H1 (cell line): ENCODE data around the gene OLFM2. TPM values are rescaled to one million over a fixed set of nuclear protein-coding genes. Genes with fewer than 3 reads are reported as not detected.

Experiments used
- CHD2 ChIP-seq: IDR thresholded peaks from 2 replicates; pipeline ENCODE4 v1.6.1; 2012; ENCODE audit warnings: low read length, improper control_type of control experiment
- CREB1 ChIP-seq: IDR thresholded peaks from 2 replicates; pipeline ENCODE4 v1.6.1; 2012; ENCODE audit warnings: inconsistent platforms
- RBBP5 ChIP-seq: IDR thresholded peaks from 2 replicates; pipeline ENCODE4 v1.7.1; 2012; ENCODE audit warnings: low read depth, mild to moderate bottlenecking, inconsistent platforms, low read length, moderate library complexity, borderline replicate concordance
- TEAD4 ChIP-seq: IDR thresholded peaks from 2 replicates; pipeline ENCODE4 v1.6.1; 2012; ENCODE audit warnings: low read depth, low read length, inconsistent platforms, mixed read lengths
- polyA plus RNA-seq, 7 experiments: library from polyadenylated mRNA; depleted of rRNA in 3 of 7; stranded (reverse) in 5 of 7; unstranded in 2 of 7; fragments of >200 nt in 5 of 7; fragments of 200-250 nt in 2 of 7; gene quantifications; 1 replicate in 5 of 7; 2 replicates in 1 of 7; 4 replicates in 1 of 7; pipeline versions ENCODE4 v1.2.1 to v1.2.3, GENCODE V29; 2011 to 2013; ENCODE audit warnings: missing spikeins in 2 of 7, mixed read lengths in 2 of 7
- total RNA-seq: library from RNA; stranded (reverse); fragmentation: NEBNext Ultra II Directional; extraction: Animal tissue kit (Norgen Biotek cat#: 25700); gene quantifications from 2 replicates; pipeline ENCODE4 v1.2.1, GENCODE V29; 2021
- TF ChIP-seq, protein P1 (sequence below): fragments of 300-600 bp; sonication (generic); IDR thresholded peaks from 2 replicates; pipeline ENCODE4 v1.7.1; 2012; ENCODE audit warnings: low read length, moderate library complexity, mild to moderate bottlenecking, inconsistent platforms; ENCODE audit not compliant: insufficient replicate concordance

The OLFM2 gene
- total and polyA plus RNA-seq, 2 of the 8 experiments (the other 6 are each of a cell fraction or from before 2014, with no cell fraction given) = 68.2 to 151 TPM

DNA sequence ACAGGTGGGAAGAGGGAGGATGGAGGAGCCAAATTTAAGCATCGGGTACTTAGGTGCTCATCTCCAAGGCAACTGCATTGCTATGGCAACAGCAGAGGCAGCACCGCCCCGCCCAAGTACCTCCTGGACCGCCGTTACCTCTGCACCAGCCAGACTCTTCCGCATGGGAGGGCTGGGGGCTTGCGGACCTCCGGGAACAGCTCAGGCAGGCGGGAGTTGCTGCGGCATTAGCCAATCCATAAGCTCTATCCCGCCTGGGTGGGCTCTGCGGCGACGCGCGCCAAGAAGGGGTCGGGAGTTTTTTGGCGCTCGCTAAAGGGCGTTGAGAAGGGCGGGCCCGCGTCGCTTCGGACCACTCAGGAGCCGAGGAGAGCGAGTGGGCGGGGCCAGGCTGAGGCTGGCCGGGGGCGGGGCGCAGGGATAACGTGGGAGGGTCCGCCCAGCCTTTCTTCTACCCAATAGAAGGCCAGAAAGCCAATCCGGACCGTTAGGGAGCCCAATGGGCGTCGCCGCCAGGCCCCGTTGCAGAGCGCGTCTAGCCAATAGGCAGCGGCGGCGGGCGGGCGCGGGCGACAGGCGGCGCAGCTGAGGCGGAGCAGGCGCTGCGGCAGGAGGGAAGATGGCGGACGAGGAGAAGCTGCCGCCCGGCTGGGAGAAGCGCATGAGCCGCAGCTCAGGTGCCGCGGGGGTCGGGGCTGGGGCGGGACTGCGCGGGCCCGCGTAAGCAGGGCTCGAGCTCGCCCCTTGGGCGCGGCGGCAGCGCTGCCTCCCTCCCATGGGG, 101.4 kb downstream of the OLFM2 start, which contains the start of gene PIN1 (continued):
- TF ChIP-seq, protein P1, sequence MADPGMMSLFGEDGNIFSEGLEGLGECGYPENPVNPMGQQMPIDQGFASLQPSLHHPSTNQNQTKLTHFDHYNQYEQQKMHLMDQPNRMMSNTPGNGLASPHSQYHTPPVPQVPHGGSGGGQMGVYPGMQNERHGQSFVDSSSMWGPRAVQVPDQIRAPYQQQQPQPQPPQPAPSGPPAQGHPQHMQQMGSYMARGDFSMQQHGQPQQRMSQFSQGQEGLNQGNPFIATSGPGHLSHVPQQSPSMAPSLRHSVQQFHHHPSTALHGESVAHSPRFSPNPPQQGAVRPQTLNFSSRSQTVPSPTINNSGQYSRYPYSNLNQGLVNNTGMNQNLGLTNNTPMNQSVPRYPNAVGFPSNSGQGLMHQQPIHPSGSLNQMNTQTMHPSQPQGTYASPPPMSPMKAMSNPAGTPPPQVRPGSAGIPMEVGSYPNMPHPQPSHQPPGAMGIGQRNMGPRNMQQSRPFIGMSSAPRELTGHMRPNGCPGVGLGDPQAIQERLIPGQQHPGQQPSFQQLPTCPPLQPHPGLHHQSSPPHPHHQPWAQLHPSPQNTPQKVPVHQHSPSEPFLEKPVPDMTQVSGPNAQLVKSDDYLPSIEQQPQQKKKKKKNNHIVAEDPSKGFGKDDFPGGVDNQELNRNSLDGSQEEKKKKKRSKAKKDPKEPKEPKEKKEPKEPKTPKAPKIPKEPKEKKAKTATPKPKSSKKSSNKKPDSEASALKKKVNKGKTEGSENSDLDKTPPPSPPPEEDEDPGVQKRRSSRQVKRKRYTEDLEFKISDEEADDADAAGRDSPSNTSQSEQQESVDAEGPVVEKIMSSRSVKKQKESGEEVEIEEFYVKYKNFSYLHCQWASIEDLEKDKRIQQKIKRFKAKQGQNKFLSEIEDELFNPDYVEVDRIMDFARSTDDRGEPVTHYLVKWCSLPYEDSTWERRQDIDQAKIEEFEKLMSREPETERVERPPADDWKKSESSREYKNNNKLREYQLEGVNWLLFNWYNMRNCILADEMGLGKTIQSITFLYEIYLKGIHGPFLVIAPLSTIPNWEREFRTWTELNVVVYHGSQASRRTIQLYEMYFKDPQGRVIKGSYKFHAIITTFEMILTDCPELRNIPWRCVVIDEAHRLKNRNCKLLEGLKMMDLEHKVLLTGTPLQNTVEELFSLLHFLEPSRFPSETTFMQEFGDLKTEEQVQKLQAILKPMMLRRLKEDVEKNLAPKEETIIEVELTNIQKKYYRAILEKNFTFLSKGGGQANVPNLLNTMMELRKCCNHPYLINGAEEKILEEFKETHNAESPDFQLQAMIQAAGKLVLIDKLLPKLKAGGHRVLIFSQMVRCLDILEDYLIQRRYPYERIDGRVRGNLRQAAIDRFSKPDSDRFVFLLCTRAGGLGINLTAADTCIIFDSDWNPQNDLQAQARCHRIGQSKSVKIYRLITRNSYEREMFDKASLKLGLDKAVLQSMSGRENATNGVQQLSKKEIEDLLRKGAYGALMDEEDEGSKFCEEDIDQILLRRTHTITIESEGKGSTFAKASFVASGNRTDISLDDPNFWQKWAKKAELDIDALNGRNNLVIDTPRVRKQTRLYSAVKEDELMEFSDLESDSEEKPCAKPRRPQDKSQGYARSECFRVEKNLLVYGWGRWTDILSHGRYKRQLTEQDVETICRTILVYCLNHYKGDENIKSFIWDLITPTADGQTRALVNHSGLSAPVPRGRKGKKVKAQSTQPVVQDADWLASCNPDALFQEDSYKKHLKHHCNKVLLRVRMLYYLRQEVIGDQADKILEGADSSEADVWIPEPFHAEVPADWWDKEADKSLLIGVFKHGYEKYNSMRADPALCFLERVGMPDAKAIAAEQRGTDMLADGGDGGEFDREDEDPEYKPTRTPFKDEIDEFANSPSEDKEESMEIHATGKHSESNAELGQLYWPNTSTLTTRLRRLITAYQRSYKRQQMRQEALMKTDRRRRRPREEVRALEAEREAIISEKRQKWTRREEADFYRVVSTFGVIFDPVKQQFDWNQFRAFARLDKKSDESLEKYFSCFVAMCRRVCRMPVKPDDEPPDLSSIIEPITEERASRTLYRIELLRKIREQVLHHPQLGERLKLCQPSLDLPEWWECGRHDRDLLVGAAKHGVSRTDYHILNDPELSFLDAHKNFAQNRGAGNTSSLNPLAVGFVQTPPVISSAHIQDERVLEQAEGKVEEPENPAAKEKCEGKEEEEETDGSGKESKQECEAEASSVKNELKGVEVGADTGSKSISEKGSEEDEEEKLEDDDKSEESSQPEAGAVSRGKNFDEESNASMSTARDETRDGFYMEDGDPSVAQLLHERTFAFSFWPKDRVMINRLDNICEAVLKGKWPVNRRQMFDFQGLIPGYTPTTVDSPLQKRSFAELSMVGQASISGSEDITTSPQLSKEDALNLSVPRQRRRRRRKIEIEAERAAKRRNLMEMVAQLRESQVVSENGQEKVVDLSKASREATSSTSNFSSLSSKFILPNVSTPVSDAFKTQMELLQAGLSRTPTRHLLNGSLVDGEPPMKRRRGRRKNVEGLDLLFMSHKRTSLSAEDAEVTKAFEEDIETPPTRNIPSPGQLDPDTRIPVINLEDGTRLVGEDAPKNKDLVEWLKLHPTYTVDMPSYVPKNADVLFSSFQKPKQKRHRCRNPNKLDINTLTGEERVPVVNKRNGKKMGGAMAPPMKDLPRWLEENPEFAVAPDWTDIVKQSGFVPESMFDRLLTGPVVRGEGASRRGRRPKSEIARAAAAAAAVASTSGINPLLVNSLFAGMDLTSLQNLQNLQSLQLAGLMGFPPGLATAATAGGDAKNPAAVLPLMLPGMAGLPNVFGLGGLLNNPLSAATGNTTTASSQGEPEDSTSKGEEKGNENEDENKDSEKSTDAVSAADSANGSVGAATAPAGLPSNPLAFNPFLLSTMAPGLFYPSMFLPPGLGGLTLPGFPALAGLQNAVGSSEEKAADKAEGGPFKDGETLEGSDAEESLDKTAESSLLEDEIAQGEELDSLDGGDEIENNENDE = no peak
- TF ChIP-seq TEAD4 (no peak), CREB1 (peak; percentile 95), RBBP5 (no peak), CHD2 (peak; percentile 85)
- TF ChIP-seq, all 59 proteins: peak for 25
